Measurements from ENCODE around the gene NUP35.

DNA sequence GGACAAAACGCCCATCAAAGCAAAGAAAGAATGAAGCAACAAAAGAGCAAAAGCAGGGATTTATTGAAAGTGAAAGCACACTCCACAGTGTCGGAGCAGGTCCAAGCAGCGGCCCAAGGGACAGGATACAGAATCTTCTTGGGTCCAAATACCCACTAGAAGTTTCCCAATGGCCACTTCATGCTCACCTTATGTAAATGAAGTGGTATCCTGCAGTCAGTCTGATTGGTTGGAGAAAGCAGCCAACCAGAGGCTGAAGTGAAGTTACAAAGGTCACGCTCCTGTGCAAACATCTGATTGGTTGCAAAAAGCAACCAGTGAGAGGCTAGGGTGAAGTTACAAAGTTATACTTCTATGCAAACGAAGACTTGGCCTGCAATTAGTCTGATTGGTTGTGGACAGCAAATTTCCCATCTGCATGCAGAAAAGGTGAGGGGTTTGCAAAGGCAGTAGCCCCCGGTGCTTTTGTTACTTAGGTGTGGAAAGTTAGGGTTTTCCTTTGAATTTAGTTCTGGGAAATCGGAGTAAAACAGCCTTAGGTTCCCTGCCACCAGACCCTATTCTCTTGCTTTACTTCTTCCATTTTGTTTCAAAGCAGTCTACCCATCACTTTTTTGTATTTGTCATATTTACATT lies 32.8 kb upstream of the NUP35 start:
- TF ChIP-seq CTCF (IDR thresholded peaks at IDR 0.05; ENCODE audit: low read length) (no peak), EZH2 (IDR thresholded peaks at IDR 0.05; ENCODE audit: borderline replicate concordance, low read length) (no peak)
